Prostate gland (tissue), 2 donors: Measurements from ENCODE around the gene SUZ12.

Source experiments
- CTCF ChIP-seq, 4 experiments: fragments of 200-600 bp in 2 of 4; fragments of 450-650 bp in 2 of 4; sonication (generic) in 2 of 4; IDR thresholded peaks; 1 replicate in 3 of 4; 2 replicates in 1 of 4; pipeline ENCODE4 v1.5.1; 2016 to 2019; ENCODE audit warnings: antibody characterized with exemption in 4 of 4, mild to moderate bottlenecking in 2 of 4, moderate library complexity in 2 of 4
- POLR2AphosphoS5 ChIP-seq: sonication (generic); formaldehyde crosslinking; IDR thresholded peaks from one replicate; pipeline ENCODE4 v1.6.1; 2017; ENCODE audit warnings: antibody characterized with exemption

- TF ChIP-seq CTCF (IDR thresholded peaks at IDR 0.05) (no peak), POLR2AphosphoS5 (no peak)
These were observed 5.1 kb upstream of the SUZ12 start for GRCh38 chr17:31931756-31932155.
